Psoas muscle (tissue), 8 donors: ENCODE results near the gene TADA2A. TPM values are rescaled to one million over a fixed set of nuclear protein-coding genes. Genes with fewer than 3 reads are reported as not detected.

Source experiments
- ATAC-seq, 4 donors: fragments of 200-7000 bp; cut with Tn5 transposase; one replicate each; pipeline ENCODE4 v1.9.1; 2020; ENCODE audit warnings: moderate library complexity in 3 of 4, mild to moderate bottlenecking in 2 of 4
- DNase-seq, 2 donors: peaks; one replicate each; pipeline ENCODE4 v3.0.0-alpha.2; 2020
- H3K27ac ChIP-seq: fragments of 200-600 bp; one replicate; pipeline ENCODE4 v1.8.0; 2022
- H3K27me3 ChIP-seq, 3 donors: fragments of 200-600 bp in 1 of 3; one replicate each; pipeline versions ENCODE4 v1.6.1 to v1.8.0; 2013 to 2022; ENCODE audit warnings: low read length in 2 of 3, mild to moderate bottlenecking in 2 of 3, moderate library complexity in 1 of 3; ENCODE audit not compliant: insufficient read depth in 3 of 3
- H3K36me3 ChIP-seq, 2 donors: fragments of 200-600 bp in 1 of 2; one replicate each; pipeline versions ENCODE4 v1.6.1 to v1.8.0; 2013 to 2022; ENCODE audit warnings: low read depth in 1 of 2, mild to moderate bottlenecking in 1 of 2, moderate library complexity in 1 of 2; ENCODE audit not compliant: insufficient read depth in 1 of 2
- H3K4me1 ChIP-seq: fragments of 200-600 bp; one replicate; pipeline ENCODE4 v1.8.0; 2022
- H3K4me3 ChIP-seq: fragments of 200-600 bp; one replicate; pipeline ENCODE4 v1.8.0; 2022; ENCODE audit warnings: mild to moderate bottlenecking
- H3K9me3 ChIP-seq: fragments of 200-600 bp; one replicate; pipeline ENCODE4 v1.8.0; 2022
- WGBS, 3 donors: extraction: QIAGEN DNeasy Blood & Tissue Kit; methylation state at CpG; one replicate each; pipeline versions ENCODE4 v1.1.6 to v1.1.7; 2013; 5-methylcytosine and 5-hydroxymethylcytosine counted together
- intact Hi-C, 2 donors: fragments of 100-400 bp; cut with DNase I; formaldehyde crosslinking; loops; one replicate each; pipeline versions ENCODE4 v1.11.0 to v1.14.2; 2022
- polyA plus RNA-seq, 3 donors: library from polyadenylated mRNA; stranded (reverse); fragments of 200-250 nt; gene quantifications; one replicate each; pipeline ENCODE4 v1.2.3, GENCODE V29; 2013
- total RNA-seq, 4 donors: library from RNA; stranded (reverse); fragmentation: NEBNext Ultra II Directional in 2 of 4; extraction: Animal tissue kit (Norgen Biotek cat#: 25700) in 2 of 4; gene quantifications; one replicate each; pipeline versions ENCODE4 v1.2.1 to v1.2.4, GENCODE V29; 2021 to 2023
- TF ChIP-seq, protein P1 (sequence below): fragments of 200-600 bp; IDR thresholded peaks from one replicate; pipeline ENCODE4 v1.8.0; 2022; ENCODE audit warnings: antibody characterized with exemption
- donor health status: healthy with polysubstance abuse.
- donor health status: DM: no; HTN: no; CAD: no; lungs with moderate emphysema.
- donor health status: Bipolar disorder and iron deficiency.
- donor health status: healthy.
- donor health status: DM: yes; HTN: yes; CAD: no.
- donor health status: DM: no; HTN: no; CAD: no.
- donor health status: DM: no; HTN: no; CAD: no.
- donor health status: DM: yes; HTN: yes; CAD: no.

TADA2A gene
- total and polyA plus RNA-seq, 7 donors, result 8.5 to 23.7 (median 11.3) TPM

DNA sequence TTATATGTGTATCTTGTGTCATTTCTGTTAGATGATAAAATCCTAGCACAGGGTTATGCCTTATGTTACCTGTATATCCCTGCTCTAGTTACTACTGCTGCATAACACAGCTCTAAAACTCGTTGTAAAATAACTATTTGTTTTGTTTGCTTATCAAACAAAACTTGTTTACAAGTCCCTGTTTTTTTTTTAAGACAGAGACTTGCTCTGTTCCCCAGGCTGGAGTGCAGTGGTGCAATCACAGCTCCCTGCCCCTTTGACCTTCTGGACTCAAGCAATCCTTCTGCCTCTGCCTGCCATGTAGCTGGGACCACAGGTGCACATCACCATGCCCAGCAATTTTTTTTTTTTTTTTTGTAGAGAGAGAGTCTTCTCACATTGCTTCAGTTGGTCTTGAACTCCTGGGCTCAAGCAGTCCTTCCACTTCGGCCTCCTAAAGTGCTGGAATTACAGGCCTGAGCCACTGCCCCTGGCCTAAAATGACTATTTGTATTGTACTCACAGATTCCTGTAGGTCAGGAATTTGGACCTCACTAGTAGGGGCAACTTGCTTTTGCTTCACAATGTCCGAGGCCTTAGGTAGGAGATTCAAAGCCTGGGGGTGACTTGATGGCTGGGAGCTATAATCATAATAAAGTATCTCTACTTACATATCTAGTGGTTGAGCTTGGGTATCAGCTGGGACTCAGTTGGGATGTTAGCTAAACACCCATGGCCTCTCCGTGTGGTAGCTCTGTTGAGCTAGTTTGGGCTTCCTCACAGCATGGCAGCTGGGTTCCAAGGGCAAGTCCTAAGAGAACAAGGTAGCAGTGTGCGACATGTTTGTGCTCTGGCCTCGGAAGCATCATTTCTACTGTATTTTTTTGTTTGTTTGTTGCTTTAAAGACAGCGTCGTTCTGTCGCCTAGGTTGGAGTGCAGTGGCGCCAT is 95.6 kb downstream of the TADA2A start:
- 87 to 93% (median 88%) methylated on average over 10 of the region's 10 CpGs for WGBS, 3 donors
- no peaks in the 10 kb centered on the region for H3K36me3 ChIP-seq
- no peak for DNase-seq
- H3K4me1 ChIP-seq, result peaks cover 4% of the 10 kb centered on the region
- no peak overlapping the region for H3K4me3 ChIP-seq
- intact Hi-C loops, result no loop called here
- H3K27me3 ChIP-seq, result no peaks in the 10 kb centered on the region
- no peak overlapping the region for H3K27ac ChIP-seq
- peak in 1 of 4 donors; percentile 27 for ATAC-seq
- TF ChIP-seq, protein P1, sequence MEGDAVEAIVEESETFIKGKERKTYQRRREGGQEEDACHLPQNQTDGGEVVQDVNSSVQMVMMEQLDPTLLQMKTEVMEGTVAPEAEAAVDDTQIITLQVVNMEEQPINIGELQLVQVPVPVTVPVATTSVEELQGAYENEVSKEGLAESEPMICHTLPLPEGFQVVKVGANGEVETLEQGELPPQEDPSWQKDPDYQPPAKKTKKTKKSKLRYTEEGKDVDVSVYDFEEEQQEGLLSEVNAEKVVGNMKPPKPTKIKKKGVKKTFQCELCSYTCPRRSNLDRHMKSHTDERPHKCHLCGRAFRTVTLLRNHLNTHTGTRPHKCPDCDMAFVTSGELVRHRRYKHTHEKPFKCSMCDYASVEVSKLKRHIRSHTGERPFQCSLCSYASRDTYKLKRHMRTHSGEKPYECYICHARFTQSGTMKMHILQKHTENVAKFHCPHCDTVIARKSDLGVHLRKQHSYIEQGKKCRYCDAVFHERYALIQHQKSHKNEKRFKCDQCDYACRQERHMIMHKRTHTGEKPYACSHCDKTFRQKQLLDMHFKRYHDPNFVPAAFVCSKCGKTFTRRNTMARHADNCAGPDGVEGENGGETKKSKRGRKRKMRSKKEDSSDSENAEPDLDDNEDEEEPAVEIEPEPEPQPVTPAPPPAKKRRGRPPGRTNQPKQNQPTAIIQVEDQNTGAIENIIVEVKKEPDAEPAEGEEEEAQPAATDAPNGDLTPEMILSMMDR, result no peak
- H3K9me3 ChIP-seq, result no peaks in the 10 kb centered on the region

DNA sequence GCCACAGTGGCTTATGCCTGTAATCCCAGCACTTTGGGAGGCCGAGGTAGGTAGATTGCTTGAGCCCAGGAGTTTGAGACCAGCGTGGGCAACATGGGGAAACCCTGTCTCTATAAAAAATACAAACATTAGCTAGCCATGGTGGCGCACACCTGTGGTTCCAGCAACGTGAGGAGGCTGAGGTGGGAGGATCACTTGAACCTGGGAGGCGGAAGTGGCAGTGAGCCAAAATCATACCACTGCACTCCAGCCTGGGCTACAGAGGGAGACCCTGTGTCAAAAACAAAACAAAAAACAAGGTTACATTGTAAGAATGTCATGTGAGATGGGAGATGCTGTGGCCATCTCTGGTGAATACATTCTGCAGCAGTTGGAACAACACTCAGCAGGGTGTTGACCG is 96.5 kb downstream of the TADA2A start:
- no peaks in the 10 kb centered on the region for H3K27me3 ChIP-seq
- no peaks in the 10 kb centered on the region for H3K36me3 ChIP-seq
- no peaks in the 10 kb centered on the region for H3K9me3 ChIP-seq
- H3K27ac ChIP-seq, result no peak overlapping the region
- 94 to 98% (median 97%) methylated on average over 6 of the region's 6 CpGs for WGBS, 3 donors
- intact Hi-C loops, result no loop called here
- no peak overlapping the region for H3K4me3 ChIP-seq
- peaks cover 4% of the 10 kb centered on the region for H3K4me1 ChIP-seq
- DNase-seq, result no peak
- ATAC-seq, result no peak
- TF ChIP-seq, protein P1, result no peak

DNA sequence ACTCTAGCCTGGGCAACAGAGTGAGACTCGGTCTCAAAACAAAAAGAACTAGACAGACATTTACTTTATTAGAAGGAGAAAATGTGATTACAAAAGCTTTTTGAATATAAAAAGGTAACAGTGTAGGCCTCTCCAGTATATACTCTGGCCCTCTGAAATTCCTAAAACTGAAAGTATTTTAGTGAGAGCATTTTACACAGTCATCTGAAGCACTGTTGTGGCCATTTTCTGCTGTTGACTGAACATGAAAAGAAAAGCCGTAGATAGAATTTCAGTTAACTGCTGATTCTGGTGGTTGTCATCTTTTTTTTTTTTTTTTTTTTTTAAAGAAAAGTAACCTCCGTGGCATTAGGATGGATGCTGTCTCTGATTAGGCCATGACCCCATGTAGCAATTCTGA is 98.6 kb downstream of the TADA2A start:
- no peak overlapping the region for H3K4me3 ChIP-seq
- 84 to 95% (median 90%) methylated on average over 3 of the region's 3 CpGs for WGBS, 3 donors
- intact Hi-C loops, result no loop called here
- no peak overlapping the region for H3K27ac ChIP-seq
- peaks cover 4% of the 10 kb centered on the region for H3K4me1 ChIP-seq
- no peaks in the 10 kb centered on the region for H3K27me3 ChIP-seq
- ATAC-seq (no peak), DNase-seq (no peak)
- H3K36me3 ChIP-seq, result peaks cover 0 to 2% of the 10 kb centered on the region in 2 donors
- TF ChIP-seq, protein P1, result no peak
- no peaks in the 10 kb centered on the region for H3K9me3 ChIP-seq

DNA sequence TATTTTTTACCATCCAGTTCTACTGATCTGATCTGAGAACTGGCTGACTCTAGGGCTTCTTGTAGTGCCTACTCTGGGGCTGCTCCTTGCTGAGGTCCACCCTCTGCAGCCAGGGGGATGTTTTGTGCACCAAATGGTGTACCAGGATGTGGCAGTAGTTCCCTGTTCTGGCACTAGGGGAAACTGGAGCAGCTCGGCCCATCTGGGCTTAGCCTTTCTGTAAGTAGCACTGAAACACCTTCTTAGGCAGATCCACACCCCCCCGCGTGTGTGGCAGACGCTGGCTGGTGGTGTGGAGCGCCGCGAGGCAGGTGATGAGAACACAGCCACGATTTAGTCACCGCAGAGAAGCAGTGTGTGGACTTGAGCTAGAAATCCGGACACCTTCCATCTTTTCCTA is 100.0 kb downstream of the TADA2A start:
- Histone ChIP-seq H3K27ac (no peak overlapping the region), H3K4me1 (peaks cover 4% of the 10 kb centered on the region), H3K36me3 (peaks cover 0 to 12% of the 10 kb centered on the region in 2 donors), H3K9me3 (no peaks in the 10 kb centered on the region), H3K27me3 (no peaks in the 10 kb centered on the region), H3K4me3 (no peak overlapping the region)
- intact Hi-C loops, result no loop called here
- ATAC-seq, result peak in 3 of 4 donors; percentile 38 to 54 (median 48)
- 54 to 70% (median 60%) methylated on average over 10 of the region's 10 CpGs for WGBS, 3 donors
- DNase-seq, result no peak
- TF ChIP-seq, protein P1, result peak; percentile 10
